GM18868 (cell line): ENCODE measurements around the gene EDEM3.

Source experiments
- ATAC-seq: cut with Tn5 transposase; IDR thresholded peaks from one replicate; pipeline ENCODE4 v1.9.1; 2021; ENCODE audit warnings: mild to moderate bottlenecking, moderate library complexity; ENCODE audit not compliant: unreplicated experiment

The EDEM3 gene

GRCh38 chr1:184673305-184673704 lies 81.4 kb downstream of the EDEM3 start:
- ATAC-seq: no peak

GRCh38 chr1:184672013-184672726 lies 82.5 kb downstream of the EDEM3 start:
- no peak for ATAC-seq

GRCh38 chr1:184669391-184669790 lies 85.3 kb downstream of the EDEM3 start:
- no peak for ATAC-seq

- ATAC-seq: no peak
These were observed 89.3 kb downstream of the EDEM3 start for GRCh38 chr1:184665360-184665759.

- no peak for ATAC-seq
These were observed 90.0 kb downstream of the EDEM3 start for GRCh38 chr1:184664661-184665060.

GRCh38 chr1:184664042-184664660 lies 90.5 kb downstream of the EDEM3 start:
- ATAC-seq: peak; percentile 89

- ATAC-seq: no peak
These were observed 92.9 kb downstream of the EDEM3 start for GRCh38 chr1:184661801-184662200.

- no peak for ATAC-seq
These were observed 94.0 kb downstream of the EDEM3 start for GRCh38 chr1:184660462-184661191.

- no peak for ATAC-seq
These were observed 96.6 kb downstream of the EDEM3 start for GRCh38 chr1:184658055-184658454.

GRCh38 chr1:184656221-184656620 lies 98.4 kb downstream of the EDEM3 start:
- no peak for ATAC-seq

GRCh38 chr1:184655185-184655584 lies 99.5 kb downstream of the EDEM3 start:
- no peak for ATAC-seq

GRCh38 chr1:184650177-184650866 lies 104.3 kb downstream of the EDEM3 start:
- no peak for ATAC-seq

GRCh38 chr1:184649451-184649888 lies 105.2 kb downstream of the EDEM3 start:
- ATAC-seq: peak; percentile 95

- ATAC-seq: no peak
These were observed 105.8 kb downstream of the EDEM3 start for GRCh38 chr1:184648856-184649201.

GRCh38 chr1:184648160-184648855 lies 106.3 kb downstream of the EDEM3 start:
- peak; percentile 29 for ATAC-seq

- ATAC-seq: no peak
These were observed 107.2 kb downstream of the EDEM3 start for GRCh38 chr1:184647471-184647870.

- ATAC-seq: no peak
These were observed 107.8 kb downstream of the EDEM3 start for GRCh38 chr1:184646824-184647223.

- ATAC-seq: no peak
These were observed 108.4 kb downstream of the EDEM3 start for GRCh38 chr1:184646178-184646701.

GRCh38 chr1:184644771-184645170 lies 109.9 kb downstream of the EDEM3 start:
- no peak for ATAC-seq

- ATAC-seq: no peak
These were observed 111.0 kb downstream of the EDEM3 start for GRCh38 chr1:184643661-184644060.

GRCh38 chr1:184641894-184642293 lies 112.8 kb downstream of the EDEM3 start:
- ATAC-seq: no peak
